GM23338 (cell line): ENCODE measurements around the gene MTHFD1L.

Source experiments
- CREB1 ChIP-seq: fragments of 250-450 bp; sonication (Bioruptor Pico); IDR thresholded peaks from 2 replicates; pipeline ENCODE4 v1.5.0; 2020; ENCODE audit warnings: low read depth, mild to moderate bottlenecking, moderate library complexity
- ETS1 ChIP-seq: IDR thresholded peaks from 2 replicates; pipeline ENCODE4 v1.6.1; 2016; ENCODE audit warnings: antibody characterized with exemption
- EZH2 ChIP-seq: fragments of 200-600 bp; sonication (generic); IDR thresholded peaks from one replicate; pipeline ENCODE4 v1.8.0; 2017; ENCODE audit warnings: antibody characterized with exemption, mild to moderate bottlenecking, low read depth; ENCODE audit not compliant: unreplicated experiment
- EZH2phosphoT487 ChIP-seq: fragments of 200-600 bp; sonication (generic); IDR thresholded peaks from one replicate; pipeline ENCODE4 v1.8.1; 2018; ENCODE audit warnings: antibody characterized with exemption; ENCODE audit not compliant: unreplicated experiment
- JUNB ChIP-seq: IDR thresholded peaks from one replicate; pipeline ENCODE4 v1.6.1; 2016; ENCODE audit warnings: antibody characterized with exemption; ENCODE audit not compliant: unreplicated experiment
- POLR2AphosphoS5 ChIP-seq: IDR thresholded peaks from 2 replicates; pipeline ENCODE4 v1.6.1; 2016; ENCODE audit warnings: antibody characterized with exemption, low read depth
- TF ChIP-seq, protein P1 (sequence below), 2 experiments: fragments of 200-600 bp in 1 of 2; sonication (generic) in 1 of 2; conservative IDR thresholded peaks; 2 replicates each; pipeline versions ENCODE4 v1.5.1 to v1.6.1; 2016 to 2017; ENCODE audit warnings: antibody characterized with exemption in 2 of 2, low read depth in 2 of 2, mild to moderate bottlenecking in 2 of 2, moderate library complexity in 1 of 2
- TF ChIP-seq, protein P2 (sequence below): IDR thresholded peaks from one replicate; pipeline ENCODE4 v1.6.1; 2018; ENCODE audit warnings: antibody characterized with exemption; ENCODE audit not compliant: unreplicated experiment

DNA sequence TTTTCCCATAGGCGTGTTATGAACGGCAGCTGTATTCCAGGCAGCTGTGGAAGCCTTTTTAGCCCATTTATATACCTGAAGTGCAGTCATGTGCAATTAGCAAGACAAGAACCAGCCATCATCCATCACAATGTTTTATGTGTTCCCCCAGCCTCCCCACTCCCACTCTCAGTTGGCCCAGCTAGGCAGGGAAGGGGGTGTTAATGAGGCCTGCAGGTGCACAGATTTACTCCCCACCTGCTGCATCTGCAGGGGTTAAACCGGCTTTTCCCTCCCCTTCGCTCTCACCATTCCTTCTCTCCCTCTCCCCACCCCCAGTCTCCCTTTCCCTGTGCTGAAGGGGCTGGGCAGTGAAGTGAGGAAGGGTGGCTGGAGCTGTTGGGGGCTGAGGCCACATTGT, 224.5 kb downstream of the MTHFD1L start:
- TF ChIP-seq EZH2 (no peak), POLR2AphosphoS5 (no peak), CREB1 (no peak), EZH2phosphoT487 (no peak), ETS1 (no peak), JUNB (no peak)
- TF ChIP-seq, protein P1, sequence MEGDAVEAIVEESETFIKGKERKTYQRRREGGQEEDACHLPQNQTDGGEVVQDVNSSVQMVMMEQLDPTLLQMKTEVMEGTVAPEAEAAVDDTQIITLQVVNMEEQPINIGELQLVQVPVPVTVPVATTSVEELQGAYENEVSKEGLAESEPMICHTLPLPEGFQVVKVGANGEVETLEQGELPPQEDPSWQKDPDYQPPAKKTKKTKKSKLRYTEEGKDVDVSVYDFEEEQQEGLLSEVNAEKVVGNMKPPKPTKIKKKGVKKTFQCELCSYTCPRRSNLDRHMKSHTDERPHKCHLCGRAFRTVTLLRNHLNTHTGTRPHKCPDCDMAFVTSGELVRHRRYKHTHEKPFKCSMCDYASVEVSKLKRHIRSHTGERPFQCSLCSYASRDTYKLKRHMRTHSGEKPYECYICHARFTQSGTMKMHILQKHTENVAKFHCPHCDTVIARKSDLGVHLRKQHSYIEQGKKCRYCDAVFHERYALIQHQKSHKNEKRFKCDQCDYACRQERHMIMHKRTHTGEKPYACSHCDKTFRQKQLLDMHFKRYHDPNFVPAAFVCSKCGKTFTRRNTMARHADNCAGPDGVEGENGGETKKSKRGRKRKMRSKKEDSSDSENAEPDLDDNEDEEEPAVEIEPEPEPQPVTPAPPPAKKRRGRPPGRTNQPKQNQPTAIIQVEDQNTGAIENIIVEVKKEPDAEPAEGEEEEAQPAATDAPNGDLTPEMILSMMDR (conservative IDR thresholded peaks at IDR 0.05; ENCODE audit: low read depth in 2 of 2) = no peak
- TF ChIP-seq, protein P2, sequence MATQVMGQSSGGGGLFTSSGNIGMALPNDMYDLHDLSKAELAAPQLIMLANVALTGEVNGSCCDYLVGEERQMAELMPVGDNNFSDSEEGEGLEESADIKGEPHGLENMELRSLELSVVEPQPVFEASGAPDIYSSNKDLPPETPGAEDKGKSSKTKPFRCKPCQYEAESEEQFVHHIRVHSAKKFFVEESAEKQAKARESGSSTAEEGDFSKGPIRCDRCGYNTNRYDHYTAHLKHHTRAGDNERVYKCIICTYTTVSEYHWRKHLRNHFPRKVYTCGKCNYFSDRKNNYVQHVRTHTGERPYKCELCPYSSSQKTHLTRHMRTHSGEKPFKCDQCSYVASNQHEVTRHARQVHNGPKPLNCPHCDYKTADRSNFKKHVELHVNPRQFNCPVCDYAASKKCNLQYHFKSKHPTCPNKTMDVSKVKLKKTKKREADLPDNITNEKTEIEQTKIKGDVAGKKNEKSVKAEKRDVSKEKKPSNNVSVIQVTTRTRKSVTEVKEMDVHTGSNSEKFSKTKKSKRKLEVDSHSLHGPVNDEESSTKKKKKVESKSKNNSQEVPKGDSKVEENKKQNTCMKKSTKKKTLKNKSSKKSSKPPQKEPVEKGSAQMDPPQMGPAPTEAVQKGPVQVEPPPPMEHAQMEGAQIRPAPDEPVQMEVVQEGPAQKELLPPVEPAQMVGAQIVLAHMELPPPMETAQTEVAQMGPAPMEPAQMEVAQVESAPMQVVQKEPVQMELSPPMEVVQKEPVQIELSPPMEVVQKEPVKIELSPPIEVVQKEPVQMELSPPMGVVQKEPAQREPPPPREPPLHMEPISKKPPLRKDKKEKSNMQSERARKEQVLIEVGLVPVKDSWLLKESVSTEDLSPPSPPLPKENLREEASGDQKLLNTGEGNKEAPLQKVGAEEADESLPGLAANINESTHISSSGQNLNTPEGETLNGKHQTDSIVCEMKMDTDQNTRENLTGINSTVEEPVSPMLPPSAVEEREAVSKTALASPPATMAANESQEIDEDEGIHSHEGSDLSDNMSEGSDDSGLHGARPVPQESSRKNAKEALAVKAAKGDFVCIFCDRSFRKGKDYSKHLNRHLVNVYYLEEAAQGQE = no peak
